PC-3 (cell line): Measurements from ENCODE around the gene TAF11.

ENCODE experiments used
- CTCF ChIP-seq: fragments of 300-600 bp; sonication (generic); conservative IDR thresholded peaks from 2 replicates; pipeline ENCODE4 v1.5.1; 2017; ENCODE audit warnings: antibody characterized with exemption, low read depth, mild to moderate bottlenecking, low read length
- EZH2 ChIP-seq: fragments of 300-600 bp; sonication (generic); IDR thresholded peaks from one replicate; pipeline ENCODE4 v1.6.1; 2017; ENCODE audit warnings: antibody characterized with exemption, mild to moderate bottlenecking, low read length; ENCODE audit not compliant: unreplicated experiment

GRCh38 chr6:34871853-34872252 is 16.0 kb downstream of the TAF11 start:
- TF ChIP-seq CTCF (no peak), EZH2 (no peak)
